T-cell (primary cell): ENCODE data around the gene A1BG. TPM values are rescaled to one million over a fixed set of nuclear protein-coding genes. Genes with fewer than 3 reads are reported as not detected.

Experiments used
- ATAC-seq, 4 experiments: fragments of 200-7000 bp in 3 of 4; fragments of 150-1000 bp in 1 of 4; cut with Tn5 transposase; replicated peaks in 1 of 4; 1 replicate in 3 of 4; 2 replicates in 1 of 4; pipeline ENCODE4 v1.10.0; 2021; ENCODE audit warnings: moderate library complexity in 3 of 4, mild to moderate bottlenecking in 2 of 4, moderate number of reproducible peaks in 1 of 4
- CTCF ChIA-PET, 2 donors: fragments of 300-600 bp; sonication (Branson Sonifier 250); formaldehyde crosslinking; loops; one replicate each; lab custom pipeline; 2022; ENCODE audit warnings: antibody characterized with exemption in 2 of 2; lab: Charles Lee
- POLR2A ChIA-PET, 2 donors: fragments of 300-600 bp; sonication (Branson Sonifier 250); formaldehyde crosslinking; loops; one replicate each; lab custom pipeline; 2022; ENCODE audit warnings: antibody characterized with exemption in 2 of 2; lab: Charles Lee
- DNase-seq, 35 experiments: peaks; one replicate each; pipeline versions ENCODE4 v3.0.0 to v3.0.0-alpha.2; 2013 to 2023
- H3K27ac ChIP-seq: one replicate; pipeline ENCODE4 v1.5.1; 2013; ENCODE audit warnings: low read length
- H3K27me3 ChIP-seq, 2 experiments: replicated peaks in 1 of 2; 1 replicate in 1 of 2; 2 replicates in 1 of 2; pipeline versions ENCODE4 v1.6.1 to v1.7.0; 2013; ENCODE audit warnings: low read length in 1 of 2, mixed read lengths in 1 of 2; ENCODE audit not compliant: control insufficient read depth in 2 of 2, insufficient read depth in 2 of 2; ENCODE audit errors: extremely low read depth in 1 of 2
- H3K36me3 ChIP-seq, 2 donors: 1 replicate in 1 of 2; 2 replicates in 1 of 2; pipeline versions ENCODE4 v1.6.1 to v1.7.0; 2013; ENCODE audit warnings: low read length in 1 of 2; ENCODE audit not compliant: control insufficient read depth in 2 of 2, insufficient read depth in 1 of 2; ENCODE audit errors: extremely low read depth in 1 of 2
- H3K4me1 ChIP-seq, 2 experiments: 1 replicate in 1 of 2; 2 replicates in 1 of 2; pipeline versions ENCODE4 v1.6.1 to v1.7.0; 2013; ENCODE audit warnings: low read length in 2 of 2, mixed read lengths in 1 of 2; ENCODE audit not compliant: insufficient read depth in 2 of 2, control insufficient read depth in 1 of 2; ENCODE audit errors: extremely low read depth in 1 of 2
- H3K4me3 ChIP-seq, 2 donors: 1 replicate in 1 of 2; 2 replicates in 1 of 2; pipeline versions ENCODE4 v1.5.1 to v1.7.0; 2013; ENCODE audit warnings: mild to moderate bottlenecking in 2 of 2, low read length in 1 of 2, moderate library complexity in 1 of 2; ENCODE audit not compliant: control insufficient read depth in 1 of 2; ENCODE audit errors: extremely low read depth in 1 of 2
- H3K9me3 ChIP-seq: 2 replicates; pipeline ENCODE4 v1.7.0; 2013
- H3K27ac Mint-ChIP-seq, 2 donors: one replicate each; pipeline ENCODE4 v1.8.0; 2020 to 2021; ENCODE audit warnings: mild to moderate bottlenecking in 2 of 2, mixed read lengths in 2 of 2
- H3K27me3 Mint-ChIP-seq, 2 donors: one replicate each; pipeline ENCODE4 v1.8.0; 2021 to 2022; ENCODE audit warnings: mixed read lengths in 2 of 2
- H3K36me3 Mint-ChIP-seq: one replicate; pipeline ENCODE4 v1.8.0; 2021; ENCODE audit warnings: mixed read lengths
- H3K4me1 Mint-ChIP-seq, 3 donors: one replicate each; pipeline ENCODE4 v1.8.0; 2020 to 2022; ENCODE audit warnings: mixed read lengths in 3 of 3, mild to moderate bottlenecking in 1 of 3
- H3K4me3 Mint-ChIP-seq, 3 donors: one replicate each; pipeline ENCODE4 v1.8.0; 2020 to 2022; ENCODE audit warnings: mild to moderate bottlenecking in 3 of 3, mixed read lengths in 3 of 3, moderate library complexity in 3 of 3
- H3K9me3 Mint-ChIP-seq, 3 donors: one replicate each; pipeline ENCODE4 v1.8.0; 2020 to 2022; ENCODE audit warnings: mixed read lengths in 3 of 3
- WGBS: methylation state at CpG from one replicate; pipeline ENCODE4 v1.1.5; 2013; ENCODE audit warnings: missing lambda C conversion rate; ENCODE audit not compliant: insufficient coverage; 5-methylcytosine and 5-hydroxymethylcytosine counted together
- total RNA-seq, 35 experiments: library from RNA in 6 of 35; stranded (reverse) in 6 of 35; fragments of 120-200 nt in 1 of 35; gene quantifications; one replicate each; pipeline versions ENCODE4 v1.2.1 to v1.2.4 and lab custom pipeline; 2013 to 2026

A1BG gene
- total RNA-seq, 5 donors from 2014 or later (not counting 1 experiment from before 2014, with no cell fraction given) = 15.4 to 31.1 (median 19.3) TPM

GRCh38 chr19:58328999-58329398 is 24.3 kb downstream of the A1BG start:
- Histone ChIP-seq H3K4me3 (no peak overlapping the region), H3K9me3 (no peaks in the 10 kb centered on the region), H3K27me3 (no peaks in the 10 kb centered on the region), H3K27ac (no peak overlapping the region), H3K4me1 (peaks cover 10 to 32% of the 10 kb centered on the region in 2 experiments), H3K36me3 (no peaks in the 10 kb centered on the region)
- Mint-ChIP-seq H3K27me3 (no peaks in the 10 kb centered on the region), H3K36me3 (no peaks in the 10 kb centered on the region), H3K27ac (no peak overlapping the region), H3K9me3 (no peaks in the 10 kb centered on the region), H3K4me1 (peaks cover 2 to 9% (median 7%) of the 10 kb centered on the region in 3 donors), H3K4me3 (no peak overlapping the region)
- no peak for ATAC-seq
- 82% methylated on average over 9 of the region's 10 CpGs for WGBS
- ChIA-PET POLR2A (no interaction called here), CTCF (no interaction called here)
- peak in 2 of 35 experiments; percentile 15 to 16 for DNase-seq

- H3K9me3 Mint-ChIP-seq = no peaks in the 10 kb centered on the region
- peaks cover 6% of the 10 kb centered on the region for H3K36me3 Mint-ChIP-seq
- H3K27me3 Mint-ChIP-seq = no peaks in the 10 kb centered on the region
- ChIA-PET CTCF (interaction anchor here in 1 of 2 donors (0.6 to 1.2 kb wide), 5 partner anchors 18 to 138 kb away, joined by 3 to 7 read pairs (median 3); partner anchors contain the start of gene ERVK3-1), POLR2A (interaction anchor here (0.5 to 1.0 kb wide), 4 partner anchors 21 to 55 kb away, joined by 3 to 7 read pairs (median 4); partner anchors contain the start of gene ERVK3-1 (in 1 of the 2))
- H3K27ac Mint-ChIP-seq = no peak within 1 kb of the TSS
- no peak within 1 kb of the TSS for H3K4me3 Mint-ChIP-seq
- peaks cover 2 to 9% (median 7%) of the 10 kb centered on the region in 3 donors for H3K4me1 Mint-ChIP-seq
- under 1% methylated on average over 57 of the region's 62 CpGs for WGBS
- peak; percentile 94 to 97 (median 95) for ATAC-seq
- Histone ChIP-seq H3K27ac (peak within 1 kb of the TSS; percentile 83), H3K27me3 (no peaks in the 10 kb centered on the region), H3K4me3 (peak within 1 kb of the TSS; percentile 70 to 97), H3K36me3 (peaks cover 0 to 6% of the 10 kb centered on the region in 2 donors), H3K4me1 (peaks cover 10 to 32% of the 10 kb centered on the region in 2 experiments), H3K9me3 (no peaks in the 10 kb centered on the region)
- peak; percentile 71 to 93 (median 86) for DNase-seq
Measured at GRCh38 chr19:58326914-58327726, 26.2 kb downstream of the A1BG start, which contains the start of gene ZSCAN22. ZSCAN22 (plus strand) TSS chr19:58326994; CDS start chr19:58334803, 7,809 bp downstream.

- WGBS = 5% methylated on average over 9 of the region's 9 CpGs
Measured at GRCh38 chr19:58326501-58326913, 26.8 kb downstream of the A1BG start.

GRCh38 chr19:58325311-58326022 is 27.8 kb downstream of the A1BG start:
- 68% methylated on average over 5 of the region's 6 CpGs for WGBS
- no peak for ATAC-seq

More at GRCh38 chr19:58326501-58326913, 26.8 kb downstream of the A1BG start:
- Mint-ChIP-seq H3K9me3 (no peaks in the 10 kb centered on the region), H3K36me3 (peaks cover 6% of the 10 kb centered on the region), H3K27ac (no peak overlapping the region), H3K4me3 (no peak overlapping the region), H3K4me1 (peaks cover 2 to 9% (median 7%) of the 10 kb centered on the region in 3 donors), H3K27me3 (no peaks in the 10 kb centered on the region)
- ChIA-PET POLR2A (interaction anchor here (0.6 to 1.0 kb wide), 3 partner anchors 21 to 38 kb away, joined by 3 to 5 read pairs (median 3); partner anchors contain the start of gene ERVK3-1 (in 1 of the 2)), CTCF (interaction anchor here in 1 of 2 donors (0.6 to 1.2 kb wide), 5 partner anchors 17 to 139 kb away, joined by 3 to 7 read pairs (median 3); partner anchors contain the start of gene ERVK3-1)
- Histone ChIP-seq H3K36me3 (peaks cover 0 to 6% of the 10 kb centered on the region in 2 donors), H3K4me3 (peak overlapping the region; percentile 70 to 97), H3K27me3 (no peaks in the 10 kb centered on the region), H3K4me1 (peaks cover 10 to 32% of the 10 kb centered on the region in 2 experiments), H3K9me3 (no peaks in the 10 kb centered on the region), H3K27ac (peak overlapping the region; percentile 83)
- no peak for DNase-seq
- peak; percentile 38 to 57 (median 48) for ATAC-seq

GRCh38 chr19:58319241-58319640 is 34.1 kb downstream of the A1BG start:
- Mint-ChIP-seq H3K4me1 (no peaks in the 10 kb centered on the region), H3K27me3 (no peaks in the 10 kb centered on the region), H3K36me3 (peaks cover 27% of the 10 kb centered on the region), H3K27ac (no peak overlapping the region), H3K4me3 (no peak overlapping the region), H3K9me3 (no peaks in the 10 kb centered on the region)
- Histone ChIP-seq H3K27me3 (no peaks in the 10 kb centered on the region), H3K4me3 (no peak overlapping the region), H3K9me3 (no peaks in the 10 kb centered on the region), H3K27ac (no peak overlapping the region), H3K4me1 (no peaks in the 10 kb centered on the region), H3K36me3 (peaks cover 16 to 24% of the 10 kb centered on the region in 2 donors)
- WGBS = over 99% methylated on average over 10 of the region's 10 CpGs
- ATAC-seq (no peak), DNase-seq (no peak)
- CTCF ChIA-PET = no interaction called here
- POLR2A ChIA-PET = no interaction called here

More at GRCh38 chr19:58325311-58326022, 27.8 kb downstream of the A1BG start:
- H3K9me3 Mint-ChIP-seq = no peaks in the 10 kb centered on the region
- POLR2A ChIA-PET = interaction anchor here in 1 of 2 donors (0.5 kb wide), 1 partner anchor 131 kb away, joined by 3 read pairs; no protein-coding TSS in a partner anchor
- peaks cover 10 to 32% of the 10 kb centered on the region in 2 experiments for H3K4me1 ChIP-seq
- no peak overlapping the region for H3K4me3 ChIP-seq
- no peak overlapping the region for H3K4me3 Mint-ChIP-seq
- peaks cover 8% of the 10 kb centered on the region for H3K36me3 Mint-ChIP-seq
- no peaks in the 10 kb centered on the region for H3K27me3 Mint-ChIP-seq
- CTCF ChIA-PET = interaction anchor here in 1 of 2 donors (0.6 to 1.1 kb wide), 2 partner anchors 35 to 37 kb away, joined by 3 to 7 read pairs; no protein-coding TSS in a partner anchor
- H3K4me1 Mint-ChIP-seq = peaks cover 2 to 7% (median 3%) of the 10 kb centered on the region in 3 donors
- no peak for DNase-seq
- peak overlapping the region; percentile 83 for H3K27ac ChIP-seq
- H3K9me3 ChIP-seq = no peaks in the 10 kb centered on the region
- peaks cover 5 to 6% of the 10 kb centered on the region in 2 donors for H3K36me3 ChIP-seq
- no peaks in the 10 kb centered on the region for H3K27me3 ChIP-seq
- no peak overlapping the region for H3K27ac Mint-ChIP-seq

GRCh38 chr19:58318297-58318696 is 35.0 kb downstream of the A1BG start:
- Histone ChIP-seq H3K4me3 (no peak overlapping the region), H3K9me3 (no peaks in the 10 kb centered on the region), H3K4me1 (no peaks in the 10 kb centered on the region), H3K27ac (no peak overlapping the region), H3K27me3 (no peaks in the 10 kb centered on the region), H3K36me3 (peaks cover 18 to 33% of the 10 kb centered on the region in 2 donors)
- Mint-ChIP-seq H3K36me3 (peaks cover 33% of the 10 kb centered on the region), H3K27me3 (no peaks in the 10 kb centered on the region), H3K27ac (no peak overlapping the region), H3K9me3 (no peaks in the 10 kb centered on the region), H3K4me3 (no peak overlapping the region), H3K4me1 (no peaks in the 10 kb centered on the region)
- ChIA-PET POLR2A (no interaction called here), CTCF (no interaction called here)
- 80% methylated on average over 2 of the region's 4 CpGs for WGBS
- ATAC-seq = no peak
- no peak for DNase-seq
